GM12865 (cell line): Measurements from ENCODE around the gene ART5.
"Not testable (repeated sequence)": the region's sequence is repeated elsewhere in the genome, so short reads cannot be mapped to it uniquely, and the experiment has no call there.

Source experiments
- DNase-seq: peaks from one replicate; pipeline ENCODE4 v3.0.0; 2010; ENCODE audit warnings: low read depth
- H3K4me3 ChIP-seq: 2 replicates; pipeline ENCODE4 v1.5.1; 2011; ENCODE audit warnings: mild to moderate bottlenecking, low read depth, low read length, control low read depth
- TF ChIP-seq, protein P1 (sequence below): IDR thresholded peaks from 2 replicates; pipeline ENCODE4 v1.5.1; 2011; ENCODE audit warnings: low read length, control low read depth, low read depth, inconsistent platforms; ENCODE audit not compliant: insufficient read depth; ENCODE audit errors: missing control alignments

The ART5 gene

DNA sequence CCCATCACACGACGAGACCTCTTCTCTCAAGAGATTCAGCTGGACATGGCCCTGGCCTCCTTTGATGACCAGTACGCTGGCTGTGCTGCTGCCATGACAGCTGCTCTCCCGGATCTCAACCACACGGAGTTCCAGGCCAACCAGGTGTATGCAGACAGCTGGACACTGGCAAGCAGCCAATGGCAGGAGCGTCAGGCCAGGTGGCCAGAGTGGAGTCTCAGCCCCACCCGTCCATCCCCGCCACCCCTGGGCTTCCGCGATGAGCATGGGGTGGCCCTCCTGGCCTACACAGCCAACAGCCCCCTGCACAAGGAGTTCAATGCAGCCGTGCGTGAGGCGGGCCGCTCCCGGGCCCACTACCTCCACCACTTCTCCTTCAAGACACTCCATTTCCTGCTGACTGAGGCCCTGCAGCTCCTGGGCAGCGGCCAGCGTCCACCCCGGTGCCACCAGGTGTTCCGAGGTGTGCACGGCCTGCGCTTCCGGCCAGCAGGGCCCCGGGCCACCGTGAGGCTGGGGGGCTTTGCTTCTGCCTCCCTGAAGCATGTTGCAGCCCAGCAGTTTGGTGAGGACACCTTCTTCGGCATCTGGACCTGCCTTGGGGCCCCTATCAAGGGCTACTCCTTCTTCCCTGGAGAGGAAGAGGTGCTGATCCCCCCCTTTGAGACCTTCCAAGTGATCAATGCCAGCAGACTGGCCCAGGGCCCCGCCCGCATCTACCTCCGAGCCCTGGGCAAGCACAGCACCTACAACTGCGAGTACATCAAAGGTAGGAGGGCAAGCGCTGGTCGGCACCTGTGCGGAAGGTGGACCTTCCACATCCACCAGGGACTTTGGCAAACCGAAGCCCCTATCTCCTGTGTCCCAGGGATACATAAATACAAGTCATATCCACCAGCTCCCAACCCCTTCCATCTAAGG is 18.1 kb upstream of the ART5 start:
- no peak overlapping the region for H3K4me3 ChIP-seq
- TF ChIP-seq, protein P1, sequence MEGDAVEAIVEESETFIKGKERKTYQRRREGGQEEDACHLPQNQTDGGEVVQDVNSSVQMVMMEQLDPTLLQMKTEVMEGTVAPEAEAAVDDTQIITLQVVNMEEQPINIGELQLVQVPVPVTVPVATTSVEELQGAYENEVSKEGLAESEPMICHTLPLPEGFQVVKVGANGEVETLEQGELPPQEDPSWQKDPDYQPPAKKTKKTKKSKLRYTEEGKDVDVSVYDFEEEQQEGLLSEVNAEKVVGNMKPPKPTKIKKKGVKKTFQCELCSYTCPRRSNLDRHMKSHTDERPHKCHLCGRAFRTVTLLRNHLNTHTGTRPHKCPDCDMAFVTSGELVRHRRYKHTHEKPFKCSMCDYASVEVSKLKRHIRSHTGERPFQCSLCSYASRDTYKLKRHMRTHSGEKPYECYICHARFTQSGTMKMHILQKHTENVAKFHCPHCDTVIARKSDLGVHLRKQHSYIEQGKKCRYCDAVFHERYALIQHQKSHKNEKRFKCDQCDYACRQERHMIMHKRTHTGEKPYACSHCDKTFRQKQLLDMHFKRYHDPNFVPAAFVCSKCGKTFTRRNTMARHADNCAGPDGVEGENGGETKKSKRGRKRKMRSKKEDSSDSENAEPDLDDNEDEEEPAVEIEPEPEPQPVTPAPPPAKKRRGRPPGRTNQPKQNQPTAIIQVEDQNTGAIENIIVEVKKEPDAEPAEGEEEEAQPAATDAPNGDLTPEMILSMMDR, result no peak
- no peak for DNase-seq

DNA sequence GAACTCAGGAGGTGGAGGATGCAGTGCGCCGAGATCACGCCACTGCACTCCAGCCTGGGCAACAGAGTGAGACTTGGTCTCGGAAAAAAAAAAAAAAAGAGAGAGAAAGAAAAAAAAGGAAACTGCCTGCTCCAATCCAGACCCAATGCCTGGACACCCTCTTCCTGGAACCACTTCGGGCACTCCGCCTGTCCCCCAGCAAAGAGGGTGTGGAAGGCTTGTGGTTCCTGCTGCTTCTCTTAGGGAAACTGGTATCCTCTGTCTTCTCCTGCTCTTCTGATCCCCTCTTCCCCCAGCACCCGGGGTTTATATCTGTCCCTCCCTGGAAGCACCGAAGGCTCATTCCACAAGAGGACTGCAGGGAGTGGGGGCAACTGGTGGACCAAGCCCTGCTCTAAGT is 16.5 kb upstream of the ART5 start:
- no peak for DNase-seq
- TF ChIP-seq, protein P1, result no peak
- no peak overlapping the region for H3K4me3 ChIP-seq

DNA sequence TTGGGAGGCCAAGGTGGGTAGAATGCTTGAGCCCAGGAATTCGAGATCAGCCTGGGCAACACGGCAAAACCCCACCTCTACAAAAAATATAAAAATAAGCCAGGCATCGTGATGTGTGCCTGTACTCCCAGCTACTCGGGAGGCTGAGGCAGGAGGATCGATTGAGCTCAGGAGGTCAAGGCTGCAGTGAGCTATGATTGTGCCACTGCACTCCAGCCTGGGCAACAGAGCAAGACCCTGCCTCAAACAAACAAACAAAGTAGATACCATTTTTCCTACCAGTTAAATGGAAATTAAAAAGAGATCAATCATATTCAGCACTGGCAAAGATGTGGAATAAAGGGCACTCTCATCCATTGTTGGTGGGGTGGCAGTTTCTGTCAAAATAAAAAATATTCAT is 15.5 kb upstream of the ART5 start:
- H3K4me3 ChIP-seq, DNase-seq: not testable (repeated sequence)

DNA sequence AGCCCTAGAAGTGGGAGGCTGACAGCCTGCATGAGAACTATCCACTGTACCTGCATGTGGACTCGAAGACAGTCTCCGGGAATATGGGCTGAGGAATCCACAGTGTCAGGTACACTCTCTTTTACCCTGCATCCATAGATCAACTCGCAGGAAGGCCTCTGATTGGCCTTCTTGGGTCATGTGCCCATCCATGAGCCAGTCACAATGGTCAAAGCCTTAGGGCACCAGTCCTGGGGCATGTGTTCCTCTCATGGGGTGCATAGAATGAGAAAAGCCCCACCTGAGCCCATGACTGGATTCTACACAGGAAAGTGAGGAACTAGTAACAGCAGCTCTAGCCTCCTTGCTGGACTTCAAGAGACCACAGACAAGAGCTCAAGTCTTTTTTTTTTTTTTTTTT is 13.8 kb upstream of the ART5 start:
- H3K4me3 ChIP-seq, result no peak overlapping the region
- no peak for DNase-seq
- TF ChIP-seq, protein P1, result no peak

DNA sequence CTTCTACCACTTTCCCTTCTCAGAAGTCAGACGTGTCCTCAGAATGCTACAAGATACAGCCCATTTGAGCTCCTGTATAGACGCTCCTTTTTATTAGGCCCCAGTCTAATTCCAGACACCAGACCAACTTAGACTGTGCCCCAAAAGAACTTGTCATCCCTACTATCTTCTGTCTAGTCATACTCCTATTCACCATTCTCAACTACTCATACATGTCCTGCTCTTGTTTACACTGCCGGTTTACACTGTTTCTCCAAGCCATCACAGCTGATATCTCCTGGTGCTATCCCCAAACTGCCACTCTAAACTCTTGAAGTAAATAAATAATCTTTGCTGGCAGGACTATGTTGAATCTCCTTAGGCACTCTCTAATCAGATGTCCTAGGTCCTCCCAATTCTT is 10.7 kb upstream of the ART5 start:
- not testable (repeated sequence) for DNase-seq, H3K4me3 ChIP-seq

DNA sequence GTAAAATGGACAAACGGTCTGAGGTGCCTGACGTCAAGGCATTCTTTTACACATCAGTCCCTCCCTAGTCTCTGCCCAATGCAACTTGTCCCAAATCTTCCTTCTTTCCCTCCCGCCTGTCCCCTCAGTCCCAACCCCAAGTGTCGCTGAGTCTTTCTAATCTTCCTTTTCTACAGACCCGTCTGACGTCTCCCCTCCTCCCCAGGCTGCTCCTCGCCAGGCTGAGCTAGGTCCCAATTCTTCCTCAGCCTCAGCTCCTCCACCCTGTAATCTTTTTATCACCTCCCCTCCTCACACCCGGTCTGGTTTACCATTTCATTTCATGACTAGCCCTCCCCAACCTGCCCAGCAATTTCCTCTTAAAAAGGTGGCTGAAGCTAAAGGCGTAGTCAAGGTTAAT is 7.6 kb upstream of the ART5 start:
- not testable (repeated sequence) for DNase-seq, H3K4me3 ChIP-seq

DNA sequence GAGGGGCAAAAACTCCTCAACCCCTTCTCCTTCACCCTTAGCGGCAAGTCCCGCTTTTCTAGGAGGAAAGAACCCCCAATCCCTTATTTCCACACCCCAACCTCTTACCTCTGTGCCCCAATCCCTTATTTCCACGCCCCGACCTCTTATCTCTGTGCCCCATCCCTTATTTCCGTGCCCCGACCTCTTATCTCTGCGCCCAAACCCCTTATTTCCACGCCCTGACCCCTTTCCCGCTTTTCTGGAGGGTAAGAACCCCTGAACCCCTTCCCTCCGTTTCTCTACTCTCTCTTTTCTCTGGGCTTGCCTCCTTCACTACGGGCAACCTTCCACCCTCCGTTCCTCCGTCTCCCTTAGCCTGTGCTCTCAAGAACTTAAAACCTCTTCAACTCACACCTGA is 7.1 kb upstream of the ART5 start:
- not testable (repeated sequence) for H3K4me3 ChIP-seq, DNase-seq

DNA sequence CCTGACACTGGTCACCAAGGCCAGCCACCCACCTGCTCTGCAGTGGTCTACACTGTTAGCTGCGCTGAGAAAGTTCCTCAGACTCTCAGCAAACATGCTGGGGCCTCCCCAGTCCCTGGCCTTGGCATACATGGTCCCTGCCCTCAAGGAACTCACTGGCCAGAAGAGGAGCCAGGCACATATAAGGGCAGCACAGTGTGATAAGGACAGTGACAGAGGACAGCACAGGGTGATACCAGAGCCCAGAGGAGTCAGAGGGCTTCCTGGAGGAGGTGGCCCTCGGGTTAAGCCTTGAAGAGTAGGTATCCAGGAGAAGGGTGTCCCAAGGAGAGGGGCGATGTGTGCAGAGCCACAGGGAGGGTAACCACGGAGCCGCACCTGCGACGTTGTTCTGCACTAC is 3.8 kb upstream of the ART5 start:
- H3K4me3 ChIP-seq, result no peak overlapping the region
- TF ChIP-seq, protein P1, result no peak
- no peak for DNase-seq

DNA sequence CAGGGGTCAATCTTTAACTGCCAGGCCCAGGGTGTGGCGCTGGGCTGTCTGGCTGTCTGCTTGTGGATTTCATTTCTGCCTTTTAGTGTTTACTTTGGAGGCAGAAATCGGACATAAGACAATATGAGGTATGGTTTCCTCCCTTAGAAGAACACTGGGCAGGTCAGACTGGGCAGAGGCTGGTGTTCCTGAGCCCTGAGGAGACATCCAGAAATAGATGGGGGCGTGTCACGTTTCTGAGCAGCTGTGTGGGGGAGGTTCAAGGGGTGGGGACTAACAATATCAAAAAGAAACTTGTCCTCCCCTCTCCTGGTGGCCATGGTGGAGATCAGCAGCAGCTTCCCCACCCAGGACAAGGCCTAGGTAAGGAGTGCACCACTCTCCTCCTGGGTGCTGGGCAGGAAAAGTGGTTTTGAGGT is 3.0 kb upstream of the ART5 start, which contains the start of gene ART1:
ART1 (plus strand) TSS at position 312 of the 419 bp plus-strand sequence. CDS start 14,086 bp downstream, outside the sequence.
- no peak within 1 kb of the TSS for H3K4me3 ChIP-seq
- DNase-seq, result no peak
- TF ChIP-seq, protein P1, result no peak

DNA sequence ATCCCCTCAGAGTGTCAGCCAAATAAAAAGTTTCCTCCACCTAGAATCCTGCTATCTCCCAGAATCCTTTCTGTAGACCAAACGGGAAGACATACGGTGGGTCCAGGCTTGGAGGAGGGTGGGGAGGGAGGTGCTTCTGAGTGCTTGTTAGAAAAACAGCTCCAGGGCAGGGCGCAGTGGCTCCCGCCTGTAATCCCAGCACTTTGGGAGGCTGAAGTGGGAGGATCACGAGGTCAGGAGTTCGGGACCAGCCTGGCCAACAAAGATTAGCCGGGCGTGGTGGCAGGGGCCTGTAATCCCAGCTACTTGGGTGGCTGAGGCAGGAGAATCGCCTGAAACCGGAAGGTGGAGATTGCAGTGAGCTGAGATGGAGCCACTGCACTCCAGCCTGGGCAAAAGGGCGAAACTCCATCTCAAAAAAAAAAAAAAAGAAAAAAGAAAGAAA is 1.3 kb upstream of the ART5 start:
- H3K4me3 ChIP-seq, DNase-seq: not testable (repeated sequence)
